ENCODE results near the gene TBC1D14. TPM values are rescaled to one million over a fixed set of nuclear protein-coding genes. Genes with fewer than 3 reads are reported as not detected.
"Not testable (repeated sequence)": the region's sequence is repeated elsewhere in the genome, so short reads cannot be mapped to it uniquely, and the experiment has no call there.

Gene TBC1D14
- total RNA-seq, 4 donors from 2014 or later: 39.8 to 47.0 (median 46.0) TPM

DNA sequence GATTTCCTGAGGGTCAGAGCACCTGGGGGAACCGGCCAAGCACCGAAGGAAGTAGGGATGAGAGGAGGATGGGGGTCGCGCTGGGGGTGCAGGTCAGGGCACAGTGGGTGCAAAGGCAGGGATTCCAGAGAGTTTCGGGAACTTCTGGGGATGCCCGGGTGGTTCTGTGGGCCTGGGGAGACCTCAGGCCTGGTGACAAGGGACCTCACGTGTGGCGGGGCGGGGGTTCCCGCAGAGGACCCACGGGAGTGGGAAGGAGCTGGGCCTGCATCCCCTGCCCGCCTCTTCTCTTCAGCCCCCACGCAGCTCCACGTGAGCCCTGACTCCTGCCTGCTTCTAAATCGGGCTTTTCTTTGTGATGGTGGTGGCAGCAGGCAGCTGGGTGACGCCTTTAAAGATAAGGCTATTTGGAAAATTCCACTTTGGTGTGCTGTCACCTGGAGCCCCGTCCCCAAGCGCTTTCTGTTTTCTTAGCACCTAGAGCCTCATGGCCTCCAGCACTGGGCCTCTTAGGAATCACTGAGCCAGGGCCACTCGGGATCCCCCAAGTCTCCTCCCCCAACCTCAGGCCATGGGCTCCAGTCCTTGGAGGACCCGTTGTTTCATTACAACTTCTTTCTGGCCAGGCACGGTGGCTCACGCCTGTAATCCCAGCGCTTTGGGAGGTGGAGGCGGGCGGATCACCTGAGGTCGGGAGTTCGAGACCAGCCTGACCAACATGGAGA lies 7.1 kb upstream of the TBC1D14 start:
- no peaks in the 10 kb centered on the region for H3K36me3 ChIP-seq
- TF ChIP-seq, protein P1, sequence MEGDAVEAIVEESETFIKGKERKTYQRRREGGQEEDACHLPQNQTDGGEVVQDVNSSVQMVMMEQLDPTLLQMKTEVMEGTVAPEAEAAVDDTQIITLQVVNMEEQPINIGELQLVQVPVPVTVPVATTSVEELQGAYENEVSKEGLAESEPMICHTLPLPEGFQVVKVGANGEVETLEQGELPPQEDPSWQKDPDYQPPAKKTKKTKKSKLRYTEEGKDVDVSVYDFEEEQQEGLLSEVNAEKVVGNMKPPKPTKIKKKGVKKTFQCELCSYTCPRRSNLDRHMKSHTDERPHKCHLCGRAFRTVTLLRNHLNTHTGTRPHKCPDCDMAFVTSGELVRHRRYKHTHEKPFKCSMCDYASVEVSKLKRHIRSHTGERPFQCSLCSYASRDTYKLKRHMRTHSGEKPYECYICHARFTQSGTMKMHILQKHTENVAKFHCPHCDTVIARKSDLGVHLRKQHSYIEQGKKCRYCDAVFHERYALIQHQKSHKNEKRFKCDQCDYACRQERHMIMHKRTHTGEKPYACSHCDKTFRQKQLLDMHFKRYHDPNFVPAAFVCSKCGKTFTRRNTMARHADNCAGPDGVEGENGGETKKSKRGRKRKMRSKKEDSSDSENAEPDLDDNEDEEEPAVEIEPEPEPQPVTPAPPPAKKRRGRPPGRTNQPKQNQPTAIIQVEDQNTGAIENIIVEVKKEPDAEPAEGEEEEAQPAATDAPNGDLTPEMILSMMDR (IDR thresholded peaks at IDR 0.05): no peak
- no peak for TF ChIP-seq POLR2A (IDR thresholded peaks at IDR 0.05)
- no peaks in the 10 kb centered on the region for H3K27me3 ChIP-seq
- WGBS, 2 donors: 37 to 44% methylated on average over 22 to 27 of the region's 27 CpGs
- DNase-seq: peak; percentile 88 to 92
- intact Hi-C loops (cut with DNase I): loop anchor here (10.0 kb wide), 2 partner anchors 142 to 172 kb away; partner anchors contain the start of gene TADA2B
- H3K4me1 ChIP-seq: peaks cover 11 to 19% of the 10 kb centered on the region in 2 donors
- H3K27ac ChIP-seq: peak overlapping the region; percentile 76 to 88 (median 82)
- H3K9me3 ChIP-seq: no peaks in the 10 kb centered on the region
- H3K4me3 ChIP-seq (replicated peaks in 1 of 3): no peak overlapping the region

DNA sequence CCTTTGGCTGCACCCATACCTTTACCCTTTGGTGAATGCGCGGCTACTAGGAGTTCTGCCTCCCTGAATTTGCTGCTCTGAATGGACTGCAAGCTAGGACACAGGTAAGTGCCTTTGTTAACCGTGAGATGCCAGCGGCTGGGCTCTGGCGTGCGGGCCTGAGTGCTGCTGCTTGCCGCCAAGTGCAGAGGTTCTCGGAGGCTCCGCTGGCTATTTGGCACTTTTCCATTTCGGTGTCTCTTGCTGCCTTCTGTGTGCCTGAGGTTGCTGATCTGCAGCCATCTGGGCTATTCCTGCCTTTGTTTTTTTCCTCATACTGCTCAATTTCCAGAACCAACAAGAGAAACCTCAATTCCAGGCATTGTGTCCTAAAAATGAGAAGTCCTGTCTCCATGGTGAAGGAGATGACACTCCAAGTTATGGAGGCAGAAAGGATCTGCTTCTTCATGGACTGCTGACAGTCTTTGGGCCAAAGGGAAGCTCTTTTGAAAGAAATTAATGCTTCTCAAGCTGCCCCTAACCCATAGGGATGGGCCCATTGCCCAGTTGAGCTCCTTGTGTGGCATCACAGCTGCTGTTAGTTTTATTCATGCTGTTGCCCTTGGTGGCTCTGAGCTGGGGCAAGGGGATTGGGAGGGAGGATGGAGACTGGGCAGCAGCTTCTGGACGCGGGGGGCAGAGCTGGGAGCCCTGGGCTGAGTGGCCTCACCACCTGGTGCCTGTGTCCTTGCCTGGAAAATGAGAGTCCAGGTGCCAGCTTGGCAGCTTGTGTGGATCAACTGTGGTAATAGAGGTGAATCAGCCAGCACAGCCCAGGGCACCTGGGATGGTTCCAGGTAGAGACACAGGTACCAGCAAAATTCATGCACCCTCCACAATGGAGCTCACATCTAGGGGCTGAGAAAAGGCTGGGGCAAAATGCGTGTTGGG lies 3.8 kb upstream of the TBC1D14 start:
- no peaks in the 10 kb centered on the region for H3K36me3 ChIP-seq
- intact Hi-C loops (cut with DNase I): loop anchor here (10.0 kb wide), 2 partner anchors 139 to 169 kb away; partner anchors contain the start of gene TADA2B
- H3K27me3 ChIP-seq: no peaks in the 10 kb centered on the region
- H3K9me3 ChIP-seq: no peaks in the 10 kb centered on the region
- peak; percentile 87 to 90 for DNase-seq
- peaks cover 20 to 39% of the 10 kb centered on the region in 2 donors for H3K4me1 ChIP-seq
- no peak overlapping the region for H3K4me3 ChIP-seq (replicated peaks in 1 of 3)
- TF ChIP-seq, protein P1 (IDR thresholded peaks at IDR 0.05): no peak
- no peak for TF ChIP-seq POLR2A (IDR thresholded peaks at IDR 0.05)
- no peak overlapping the region for H3K27ac ChIP-seq
- 45 to 59% methylated on average over 13 of the region's 13 CpGs for WGBS, 2 donors

DNA sequence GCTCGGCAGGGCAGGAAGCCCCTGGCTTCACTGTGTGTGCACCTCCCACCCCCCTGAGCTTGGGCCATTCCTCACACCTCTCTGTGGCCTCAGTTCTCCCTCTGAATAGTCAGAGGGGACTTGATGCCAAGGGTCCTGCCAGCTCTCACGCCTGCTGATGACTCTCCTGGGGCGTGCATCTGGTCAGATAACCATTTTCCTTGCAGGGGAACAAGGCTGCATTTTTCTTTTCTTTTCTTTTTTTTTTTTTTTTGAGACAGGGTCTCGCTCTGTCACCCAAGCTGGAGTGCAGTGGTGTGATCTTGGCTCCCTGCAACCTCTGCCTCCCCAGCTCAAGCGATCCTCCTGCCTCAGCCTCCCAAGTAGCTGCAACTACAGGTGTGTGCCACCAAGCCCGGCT lies 3.1 kb upstream of the TBC1D14 start:
- not testable (repeated sequence) for DNase-seq; H3K4me3 ChIP-seq (replicated peaks in 1 of 3); H3K36me3 ChIP-seq; H3K27me3 ChIP-seq; H3K27ac ChIP-seq; H3K9me3 ChIP-seq
- peaks cover 20 to 45% of the 10 kb centered on the region in 2 donors for H3K4me1 ChIP-seq
- intact Hi-C loops (cut with DNase I): loop anchor here (10.0 kb wide), 2 partner anchors 138 to 168 kb away; partner anchors contain the start of gene TADA2B
- WGBS, 2 donors: 94 to 95% methylated on average over 6 of the region's 6 CpGs

DNA sequence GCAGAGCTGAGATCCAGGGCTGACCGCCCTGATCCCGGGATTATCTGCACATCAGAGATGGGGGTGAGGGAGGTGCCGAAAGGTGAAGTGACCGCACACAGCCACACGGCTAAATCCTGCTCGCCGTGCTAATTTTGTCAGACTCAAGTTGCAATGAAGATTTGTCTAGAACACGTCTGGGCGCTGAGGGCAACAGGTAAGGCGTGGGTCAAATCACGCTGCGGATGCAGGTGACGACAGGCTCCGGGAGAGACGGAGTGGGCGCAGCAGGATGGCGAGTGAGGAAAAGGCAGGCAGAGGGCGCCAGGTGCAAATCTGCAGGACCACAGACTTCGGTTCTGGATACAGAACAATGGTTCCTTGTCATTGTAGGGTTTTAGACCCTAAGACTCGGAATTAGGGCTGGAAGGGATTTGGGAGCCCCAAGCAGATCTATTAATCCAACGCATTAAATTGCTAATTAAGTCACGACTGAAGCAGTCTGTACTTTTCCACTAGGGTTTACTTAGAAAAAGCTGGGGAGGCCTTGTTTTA lies 1.9 kb upstream of the TBC1D14 start:
- Histone ChIP-seq H3K36me3 (no peaks in the 10 kb centered on the region), H3K4me3 (replicated peaks in 1 of 3) (no peak overlapping the region), H3K27me3 (no peaks in the 10 kb centered on the region), H3K27ac (no peak overlapping the region), H3K9me3 (no peaks in the 10 kb centered on the region), H3K4me1 (peaks cover 14 to 35% of the 10 kb centered on the region in 2 donors)
- peak in 1 of 2 donors; percentile 36 for DNase-seq
- intact Hi-C loops (cut with DNase I): loop anchor here (10.0 kb wide), 2 partner anchors 137 to 167 kb away; partner anchors contain the start of gene TADA2B
- TF ChIP-seq POLR2A (IDR thresholded peaks at IDR 0.05): no peak
- TF ChIP-seq, protein P1 (IDR thresholded peaks at IDR 0.05): peak in 2 of 6 experiments; percentile 20 to 38
- WGBS, 2 donors: 29 to 34% methylated on average over 16 to 22 of the region's 22 CpGs

DNA sequence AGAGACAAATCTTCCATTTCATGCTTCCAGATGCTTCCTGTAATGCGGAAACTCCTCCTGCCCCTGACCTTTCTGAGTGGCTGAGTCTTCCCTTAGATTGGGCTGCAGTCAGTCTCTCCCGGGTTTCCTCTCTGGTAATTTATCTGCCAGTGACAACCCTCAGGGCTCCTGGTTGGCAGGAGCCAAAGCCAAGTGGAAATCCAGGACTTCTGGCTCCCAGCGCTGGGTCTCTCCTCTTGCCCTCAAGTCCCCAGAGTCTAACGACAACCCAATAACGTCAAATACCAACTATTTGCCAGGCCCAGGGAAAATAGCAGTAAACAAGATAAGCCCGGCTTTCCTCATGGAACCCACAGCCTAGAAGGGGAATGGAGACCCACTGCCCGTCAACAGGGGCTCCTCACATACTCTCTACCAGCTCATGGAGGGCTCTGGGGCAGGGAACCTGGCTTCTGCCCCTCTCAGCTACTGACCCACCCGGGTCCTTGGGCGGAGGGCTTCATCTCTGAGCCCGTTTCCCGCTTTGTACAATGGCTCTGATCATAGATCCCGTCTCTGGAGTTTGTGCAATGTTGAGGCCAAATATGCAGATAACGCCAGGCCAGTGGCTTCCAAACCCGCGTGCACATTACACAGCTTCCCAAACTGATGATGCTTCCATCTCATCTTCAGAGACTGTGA lies 1.1 kb upstream of the TBC1D14 start:
- H3K36me3 ChIP-seq: no peaks in the 10 kb centered on the region
- H3K27me3 ChIP-seq: no peaks in the 10 kb centered on the region
- 26 to 27% methylated on average over 15 of the region's 15 CpGs for WGBS, 2 donors
- no peak for DNase-seq
- H3K4me1 ChIP-seq: peaks cover 9 to 35% of the 10 kb centered on the region in 2 donors
- TF ChIP-seq, protein P1 (IDR thresholded peaks at IDR 0.05): no peak
- no peak for TF ChIP-seq POLR2A (IDR thresholded peaks at IDR 0.05)
- no peaks in the 10 kb centered on the region for H3K9me3 ChIP-seq
- peak overlapping the region in 2 of 3 donors; percentile 96 to 98 for H3K27ac ChIP-seq
- H3K4me3 ChIP-seq (replicated peaks in 1 of 3): peak overlapping the region; percentile 31 to 80 (median 59)
- intact Hi-C loops (cut with DNase I): loop anchor here (10.0 kb wide), 2 partner anchors 136 to 166 kb away; partner anchors contain the start of gene TADA2B
